ENCODE results near the gene ZNRF1. TPM values are rescaled to one million over a fixed set of nuclear protein-coding genes. Genes with fewer than 3 reads are reported as not detected.

The ZNRF1 gene
- total RNA-seq, 1 experiment from 2014 or later = 48.2 TPM

GRCh38 chr16:75104836-75105235, 106.0 kb downstream of the ZNRF1 start:
- Histone ChIP-seq H3K27ac (ENCODE audit: low read depth, low read length) (no peak overlapping the region), H3K4me3 (replicated peaks in 1 of 2; ENCODE audit: low read depth in 1 of 2, low read length in 2 of 2) (no peak overlapping the region), H3K27me3 (ENCODE audit: insufficient read depth, low read length) (no peaks in the 10 kb centered on the region), H3K36me3 (ENCODE audit: control insufficient read depth in 1 of 2, insufficient read depth in 2 of 2, low read length in 2 of 2) (peaks cover 0 to 5% of the 10 kb centered on the region in 2 experiments; a peak in 1 of 4 replicates), H3K4me1 (ENCODE audit: control insufficient read depth in 1 of 2, insufficient read depth in 2 of 2, low read length in 2 of 2) (peaks cover 25 to 35% of the 10 kb centered on the region in 2 experiments), H3K9me3 (ENCODE audit: control insufficient read depth in 1 of 2, insufficient read depth in 1 of 2, low read depth in 1 of 2, low read length in 2 of 2) (no peaks in the 10 kb centered on the region), H3K79me2 (ENCODE audit: insufficient read depth, low read length) (no peaks in the 10 kb centered on the region; the same call in 1 of the 2 replicates), H3K9ac (ENCODE audit: low read length) (no peak overlapping the region), H2AFZ (ENCODE audit: low read depth, low read length, poor library complexity, severe bottlenecking) (no peak overlapping the region), H3K9me2 (ENCODE audit: insufficient read depth) (no peaks in the 10 kb centered on the region), H4K20me1 (ENCODE audit: insufficient read depth) (no peaks in the 10 kb centered on the region), H3K4me2 (ENCODE audit: low read length) (no peak overlapping the region)
- ATAC-seq = no peak
- no TSS peak for BruUV-seq (replicated peaks)
- no peak for DNase-seq (ENCODE audit: low read depth, low spot score)
- TF ChIP-seq, protein P1, sequence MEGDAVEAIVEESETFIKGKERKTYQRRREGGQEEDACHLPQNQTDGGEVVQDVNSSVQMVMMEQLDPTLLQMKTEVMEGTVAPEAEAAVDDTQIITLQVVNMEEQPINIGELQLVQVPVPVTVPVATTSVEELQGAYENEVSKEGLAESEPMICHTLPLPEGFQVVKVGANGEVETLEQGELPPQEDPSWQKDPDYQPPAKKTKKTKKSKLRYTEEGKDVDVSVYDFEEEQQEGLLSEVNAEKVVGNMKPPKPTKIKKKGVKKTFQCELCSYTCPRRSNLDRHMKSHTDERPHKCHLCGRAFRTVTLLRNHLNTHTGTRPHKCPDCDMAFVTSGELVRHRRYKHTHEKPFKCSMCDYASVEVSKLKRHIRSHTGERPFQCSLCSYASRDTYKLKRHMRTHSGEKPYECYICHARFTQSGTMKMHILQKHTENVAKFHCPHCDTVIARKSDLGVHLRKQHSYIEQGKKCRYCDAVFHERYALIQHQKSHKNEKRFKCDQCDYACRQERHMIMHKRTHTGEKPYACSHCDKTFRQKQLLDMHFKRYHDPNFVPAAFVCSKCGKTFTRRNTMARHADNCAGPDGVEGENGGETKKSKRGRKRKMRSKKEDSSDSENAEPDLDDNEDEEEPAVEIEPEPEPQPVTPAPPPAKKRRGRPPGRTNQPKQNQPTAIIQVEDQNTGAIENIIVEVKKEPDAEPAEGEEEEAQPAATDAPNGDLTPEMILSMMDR (IDR thresholded peaks at IDR 0.05 in 2 of 3, conservative IDR thresholded peaks at IDR 0.05 in 1 of 3; ENCODE audit: borderline replicate concordance in 1 of 3, insufficient read depth in 1 of 3, low read depth in 2 of 3, low read length in 2 of 3) = no peak
- TF ChIP-seq SRF (IDR thresholded peaks at IDR 0.05; ENCODE audit: low read depth) = no peak
- TF ChIP-seq RAD21 (IDR thresholded peaks at IDR 0.05; ENCODE audit: low read depth) = no peak
- TF ChIP-seq, protein P2, sequence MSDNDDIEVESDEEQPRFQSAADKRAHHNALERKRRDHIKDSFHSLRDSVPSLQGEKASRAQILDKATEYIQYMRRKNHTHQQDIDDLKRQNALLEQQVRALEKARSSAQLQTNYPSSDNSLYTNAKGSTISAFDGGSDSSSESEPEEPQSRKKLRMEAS (IDR thresholded peaks at IDR 0.05) = no peak
- no peak for TF ChIP-seq POLR2AphosphoS5 (IDR thresholded peaks at IDR 0.05; ENCODE audit: low read depth, low read length)
- TF ChIP-seq SP1 (IDR thresholded peaks at IDR 0.05; ENCODE audit: low read depth) = no peak
- TF ChIP-seq CEBPB (IDR thresholded peaks at IDR 0.05; ENCODE audit: low read depth) = no peak
- TF ChIP-seq, protein P3, sequence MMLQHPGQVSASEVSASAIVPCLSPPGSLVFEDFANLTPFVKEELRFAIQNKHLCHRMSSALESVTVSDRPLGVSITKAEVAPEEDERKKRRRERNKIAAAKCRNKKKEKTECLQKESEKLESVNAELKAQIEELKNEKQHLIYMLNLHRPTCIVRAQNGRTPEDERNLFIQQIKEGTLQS (IDR thresholded peaks at IDR 0.05) = no peak
- TF ChIP-seq POLR2A (IDR thresholded peaks at IDR 0.05; ENCODE audit: borderline replicate concordance, extremely low read depth, insufficient read depth, insufficient read length) = no peak
- no peak for TF ChIP-seq FOSL1 (IDR thresholded peaks at IDR 0.05; ENCODE audit: low read depth)
- TF ChIP-seq ZNF274 (IDR thresholded peaks at IDR 0.05; ENCODE audit: low read depth, low read length) = no peak
- no peak for TF ChIP-seq ZFX (IDR thresholded peaks at IDR 0.05)
- intact Hi-C loops (cut with micrococcal nuclease) = no loop called here
- ChIA-PET RAD21 (ENCODE audit: low non-redundant PET in 1 of 2, low total read pairs in 2 of 2, uncharacterized antibody in 2 of 2, unreplicated experiment in 2 of 2) (no interaction called here), CTCF (no interaction called here), POLR2A (no interaction called here)
